IMR-90 (cell line): ENCODE data around the gene CAPN9.

Experiments used
- CEBPB ChIP-seq: IDR thresholded peaks from 2 replicates; pipeline ENCODE4 v1.6.1; 2012; ENCODE audit warnings: low read depth, low read length, improper control_type of control experiment
- CTCF ChIP-seq: conservative IDR thresholded peaks from 2 replicates; pipeline ENCODE4 v1.5.1; 2012; ENCODE audit warnings: mild to moderate bottlenecking, low read depth, low read length, improper control_type of control experiment
- FOS ChIP-seq: fragments of 150-350 bp; IDR thresholded peaks from 2 replicates; pipeline ENCODE4 v1.6.1; 2016; ENCODE audit warnings: low read depth, low read length

GRCh38 chr1:230745071-230745470 lies 2.1 kb upstream of the CAPN9 start:
- no peak for TF ChIP-seq CTCF
- TF ChIP-seq CEBPB, result no peak
- no peak for TF ChIP-seq FOS
